GM21576 (cell line): ENCODE measurements around the gene FGFR2.

Experiments used
- ATAC-seq: cut with Tn5 transposase; IDR thresholded peaks from one replicate; pipeline ENCODE4 v1.9.1; 2021; ENCODE audit warnings: mild to moderate bottlenecking, moderate library complexity; ENCODE audit not compliant: unreplicated experiment

Gene FGFR2

DNA sequence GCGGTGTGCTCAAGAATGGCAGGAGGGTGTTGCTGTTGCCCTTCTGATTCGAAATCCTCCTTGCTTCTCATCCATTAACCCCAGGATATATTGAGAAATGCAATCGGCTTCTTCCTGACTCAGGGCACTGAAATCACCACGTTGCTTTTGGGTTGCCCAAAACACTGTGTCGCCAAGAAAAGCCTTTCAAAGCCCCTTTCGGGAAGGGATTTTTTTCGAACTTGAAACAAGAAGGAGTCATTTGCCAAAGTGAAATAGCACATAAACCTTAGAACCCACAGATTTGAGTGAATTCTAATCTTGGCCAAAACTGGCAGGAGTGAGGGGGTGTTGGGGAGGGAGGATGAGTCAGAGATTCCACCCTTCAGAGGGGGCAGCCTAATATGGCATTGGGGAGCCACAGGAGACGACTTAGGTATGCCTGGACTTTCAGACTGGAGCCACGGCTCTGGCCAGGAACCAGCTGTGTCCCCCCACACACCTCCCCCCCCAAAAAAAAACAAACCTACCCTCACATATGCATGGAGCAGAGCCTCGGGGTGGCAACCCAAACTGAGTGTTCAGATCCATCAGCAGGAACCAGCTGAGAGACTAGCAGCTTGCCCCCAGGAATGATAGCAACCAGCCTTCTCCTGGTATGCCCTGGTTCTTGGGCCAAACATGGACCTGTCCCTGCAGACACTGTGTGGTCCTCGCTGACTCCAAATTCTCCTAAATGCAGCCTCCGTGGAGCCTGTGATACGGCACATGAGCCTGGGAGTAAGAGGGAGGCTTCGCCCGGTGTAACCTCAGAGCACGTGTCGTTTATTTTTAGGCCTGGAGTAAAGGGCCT, 138.4 kb downstream of the FGFR2 start:
- ATAC-seq: no peak

DNA sequence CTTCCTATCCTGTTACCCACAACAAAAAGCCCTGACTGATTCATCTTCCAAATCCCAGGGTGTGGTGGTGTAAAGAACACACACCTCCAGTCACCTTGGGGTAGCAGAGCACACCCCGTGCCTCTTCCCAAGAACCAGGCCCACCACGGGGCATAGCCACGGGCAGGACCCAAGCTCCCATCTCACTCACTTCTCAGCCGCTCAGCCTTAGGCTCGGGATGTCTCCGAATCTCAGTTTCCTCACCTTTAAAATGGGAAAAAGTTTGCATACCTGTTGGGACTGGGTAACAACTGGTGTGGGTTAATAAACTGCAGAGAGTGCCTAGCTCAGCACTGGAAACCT, 139.0 kb downstream of the FGFR2 start:
- ATAC-seq: no peak

DNA sequence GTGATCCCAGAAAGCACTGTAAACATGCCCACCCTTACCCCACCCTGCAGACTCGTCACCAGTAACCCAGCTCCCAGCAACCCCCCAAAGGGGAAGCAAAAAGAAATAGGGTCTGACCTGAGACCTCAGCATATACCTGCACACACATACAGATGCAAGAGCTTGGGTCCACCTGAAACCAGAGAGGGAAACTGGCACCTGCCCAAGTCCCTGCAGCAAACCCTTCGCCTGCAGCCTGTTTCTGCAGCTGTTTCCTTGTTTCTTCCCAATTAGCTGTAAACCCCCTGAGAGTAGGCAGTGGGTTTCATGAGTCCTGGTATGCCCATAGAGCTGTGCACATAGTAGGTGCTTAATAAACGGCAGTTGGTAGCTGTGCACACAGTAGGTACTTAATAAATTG, 140.5 kb downstream of the FGFR2 start:
- no peak for ATAC-seq

DNA sequence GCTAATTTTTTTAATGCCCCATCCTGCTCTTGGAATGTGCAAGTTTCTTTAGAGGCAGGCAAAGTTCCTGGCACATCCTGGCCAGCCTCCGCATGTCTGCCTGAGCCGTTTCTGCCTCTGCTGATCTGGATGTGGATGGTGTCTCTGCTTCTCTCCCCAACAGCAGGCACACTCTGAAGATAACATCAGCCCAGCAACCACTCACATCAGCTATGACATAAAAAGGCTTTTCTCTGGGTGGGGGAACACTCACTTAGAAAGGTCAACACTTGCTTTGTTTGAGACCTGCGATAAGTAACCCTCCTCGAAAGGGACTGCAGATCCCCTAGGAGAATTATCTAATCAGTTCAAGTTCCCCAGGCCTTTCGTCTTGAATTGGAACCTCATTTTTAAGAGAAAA, 142.9 kb downstream of the FGFR2 start:
- ATAC-seq: no peak

DNA sequence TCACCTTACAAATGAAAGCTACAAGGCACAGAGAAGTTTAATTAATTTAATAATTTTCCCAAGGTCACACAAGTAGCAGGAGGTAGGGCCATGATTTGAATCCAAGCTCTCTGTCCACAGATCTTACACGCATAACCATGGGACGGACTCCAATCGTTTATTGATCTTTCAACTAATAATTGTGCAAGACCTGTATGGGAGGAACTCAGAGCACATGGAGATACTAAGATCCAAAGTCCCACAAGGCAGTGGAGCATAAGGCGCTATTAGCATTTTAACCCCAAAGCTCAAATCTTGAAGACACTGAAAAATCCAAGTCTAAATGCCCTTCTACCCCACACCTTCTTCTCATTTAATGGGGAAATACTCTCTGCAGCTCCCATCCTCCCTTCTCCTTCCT, 143.5 kb downstream of the FGFR2 start:
- ATAC-seq: no peak

DNA sequence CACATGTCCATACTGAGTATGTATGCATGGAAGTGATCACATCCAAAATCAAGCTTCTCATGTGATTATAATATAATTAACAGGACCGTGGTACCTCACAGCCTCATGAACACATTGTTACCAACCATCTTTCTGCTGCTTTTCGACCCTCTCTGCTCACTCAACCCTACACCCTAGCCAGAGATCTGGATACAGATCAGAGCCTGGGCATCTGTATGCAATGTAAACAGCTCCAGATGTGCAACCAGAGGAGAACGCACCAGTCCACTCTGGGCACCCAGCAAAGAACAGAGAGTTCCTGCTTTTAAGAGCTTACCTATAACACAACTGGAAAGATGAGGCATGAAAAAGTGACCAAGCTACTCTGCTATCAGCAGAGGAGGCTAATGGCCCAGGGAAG, 145.1 kb downstream of the FGFR2 start:
- no peak for ATAC-seq

DNA sequence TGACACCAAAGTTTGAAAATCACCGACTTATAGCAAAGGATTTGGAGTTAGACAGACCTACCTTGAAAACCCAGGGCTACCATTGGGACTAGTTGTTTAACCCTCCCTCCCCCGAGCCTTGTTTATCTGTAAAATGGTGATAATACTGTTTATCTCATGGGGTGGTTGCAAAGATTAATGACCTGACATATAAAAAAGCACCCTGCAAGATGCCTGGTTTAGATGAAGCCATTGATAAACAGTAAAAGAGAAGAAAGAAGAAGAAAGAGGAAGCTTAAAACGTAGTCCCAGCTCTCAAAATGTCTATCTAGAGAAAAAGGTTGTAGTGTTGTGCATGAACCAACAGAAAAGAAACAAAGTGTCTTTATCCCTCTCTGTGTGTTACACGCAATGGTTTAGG, 145.7 kb downstream of the FGFR2 start:
- no peak for ATAC-seq

DNA sequence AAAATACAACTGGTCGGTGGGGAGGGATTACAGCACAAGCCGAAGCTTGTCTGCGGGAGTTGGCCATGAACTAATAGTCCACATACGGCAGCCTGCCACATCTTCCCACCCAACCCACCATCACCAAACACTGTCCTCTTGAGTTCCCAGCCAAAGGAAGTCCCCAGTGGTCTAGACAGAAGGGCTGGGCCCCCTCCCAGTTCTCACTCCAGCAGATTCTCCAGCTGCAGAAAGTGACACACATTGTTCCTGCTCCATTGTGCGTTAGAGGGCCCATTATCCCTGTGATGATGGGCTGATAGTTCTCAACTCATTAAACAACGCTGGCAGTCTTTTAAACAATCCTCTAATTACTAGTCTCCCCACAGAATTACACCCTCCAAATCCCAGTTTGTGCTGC, 148.0 kb downstream of the FGFR2 start:
- no peak for ATAC-seq

DNA sequence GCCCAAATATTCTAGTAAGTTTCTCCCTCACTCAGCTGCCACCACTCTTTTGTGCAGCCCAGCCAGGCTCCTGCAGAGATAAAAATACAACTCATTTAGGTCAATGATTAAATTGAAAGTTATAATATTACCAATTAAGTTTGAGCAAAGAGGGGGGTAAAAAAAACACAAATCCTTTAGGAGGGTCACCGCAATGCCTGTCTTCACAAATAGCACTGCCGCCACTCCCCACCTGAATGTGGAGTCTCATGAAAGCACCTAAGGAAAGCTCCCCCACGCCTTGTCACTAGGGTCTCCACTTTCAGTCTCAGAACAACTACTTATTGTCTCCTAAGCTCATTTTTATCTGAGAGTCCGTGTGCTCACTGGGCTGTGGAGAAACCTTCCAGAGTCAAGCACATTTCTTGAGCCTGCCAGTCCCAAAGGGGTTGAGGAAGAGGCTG, 148.7 kb downstream of the FGFR2 start:
- ATAC-seq: peak; percentile 20

DNA sequence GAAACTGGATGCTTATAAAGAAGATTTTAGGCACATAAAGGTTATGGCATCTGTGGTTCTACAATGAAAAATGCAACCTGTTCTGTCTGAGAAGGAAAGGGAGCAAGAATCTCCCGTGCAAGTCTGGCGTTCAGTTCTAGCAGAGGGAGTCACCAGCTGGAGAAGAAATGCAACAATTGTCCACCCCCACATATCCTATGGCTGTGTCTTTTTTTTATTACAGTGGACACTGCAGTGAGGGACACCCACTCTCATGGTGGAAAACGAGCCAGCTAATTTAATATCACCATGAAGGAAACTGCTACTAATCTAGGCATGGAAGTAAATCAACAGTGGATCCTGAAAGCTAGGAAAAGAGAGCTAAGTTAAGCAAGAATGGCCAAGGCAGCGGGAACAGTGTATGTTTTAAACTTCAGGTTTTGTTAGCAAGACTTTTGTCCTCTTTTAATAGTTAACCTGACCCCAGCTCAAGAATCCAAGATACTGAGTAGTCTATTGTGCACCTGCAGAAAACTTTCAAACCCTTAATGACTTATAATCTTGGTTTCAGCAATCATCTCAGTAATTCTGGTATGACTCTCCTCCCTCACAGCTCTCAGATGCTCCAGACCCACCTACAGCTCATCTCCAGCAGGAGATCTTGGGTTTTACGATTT, 149.3 kb downstream of the FGFR2 start:
- ATAC-seq: peak; percentile 83

DNA sequence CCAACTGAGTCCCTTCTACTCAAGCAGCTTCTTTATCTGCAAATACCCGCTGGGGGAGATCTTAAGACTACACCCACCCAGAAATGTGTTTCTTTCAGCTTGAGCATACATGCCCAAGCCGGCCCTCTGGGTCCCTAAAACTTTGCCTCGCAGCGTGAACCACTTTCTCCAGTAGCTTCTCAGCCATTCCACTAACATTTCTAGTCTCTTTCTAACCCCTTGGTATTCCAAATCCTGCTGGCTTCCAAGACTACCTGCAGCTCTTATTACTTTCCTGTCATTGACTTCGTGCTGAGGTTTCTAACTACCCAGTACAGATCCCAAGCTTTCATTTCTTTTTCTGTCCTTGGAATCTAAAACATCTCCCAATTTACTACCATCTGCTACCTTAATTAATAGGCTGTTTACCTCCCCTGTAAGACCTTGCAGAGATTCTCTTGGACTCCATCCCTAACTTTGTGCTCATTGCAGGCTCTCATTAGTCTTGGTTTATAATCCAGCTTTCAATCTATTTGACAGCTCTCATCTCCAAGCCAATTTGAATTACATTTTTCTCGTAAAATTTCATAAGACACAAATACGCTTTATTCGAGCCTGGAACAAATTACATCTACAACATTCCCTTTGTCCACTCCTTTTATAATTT, 153.6 kb downstream of the FGFR2 start:
- ATAC-seq: no peak

DNA sequence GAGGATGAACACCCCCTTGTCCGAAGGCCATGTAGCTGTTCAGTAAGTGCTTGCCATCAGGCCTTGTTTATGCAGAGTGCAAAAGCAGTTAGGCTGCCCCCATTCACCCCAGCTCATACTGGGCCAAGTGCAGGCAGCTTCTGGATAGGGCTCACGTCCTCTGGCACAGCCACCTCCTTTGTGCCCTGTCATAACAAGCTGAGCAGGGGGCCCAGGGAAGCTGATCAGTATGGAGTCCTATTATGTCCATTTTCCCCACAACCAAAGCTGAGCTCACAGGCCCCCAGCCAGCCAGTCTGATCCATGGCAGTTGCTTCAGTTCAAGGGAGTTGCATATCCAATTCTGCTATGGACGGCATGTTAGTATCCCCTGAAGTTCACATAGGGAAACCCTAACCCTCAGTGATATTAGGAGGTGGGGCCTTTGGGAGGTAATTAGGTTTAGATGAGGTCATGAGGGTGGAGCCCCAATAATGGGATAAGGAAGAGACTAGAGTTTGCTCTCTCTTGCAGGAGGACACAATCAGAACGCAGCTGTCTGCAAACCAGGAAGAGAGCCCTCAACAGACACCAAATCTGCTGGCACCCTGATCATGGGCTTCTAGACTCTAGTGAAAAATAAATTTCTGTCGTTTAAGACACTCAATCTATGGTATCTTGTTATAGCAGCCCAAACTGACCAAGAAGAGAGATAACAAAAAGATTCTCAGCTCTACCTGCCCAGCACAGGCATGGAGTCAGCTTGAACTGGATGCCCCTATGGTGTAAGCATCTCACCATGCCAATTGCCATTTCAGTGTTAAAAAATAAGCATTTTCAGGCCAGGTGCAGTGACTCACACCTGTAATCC, 155.9 kb downstream of the FGFR2 start:
- no peak for ATAC-seq

DNA sequence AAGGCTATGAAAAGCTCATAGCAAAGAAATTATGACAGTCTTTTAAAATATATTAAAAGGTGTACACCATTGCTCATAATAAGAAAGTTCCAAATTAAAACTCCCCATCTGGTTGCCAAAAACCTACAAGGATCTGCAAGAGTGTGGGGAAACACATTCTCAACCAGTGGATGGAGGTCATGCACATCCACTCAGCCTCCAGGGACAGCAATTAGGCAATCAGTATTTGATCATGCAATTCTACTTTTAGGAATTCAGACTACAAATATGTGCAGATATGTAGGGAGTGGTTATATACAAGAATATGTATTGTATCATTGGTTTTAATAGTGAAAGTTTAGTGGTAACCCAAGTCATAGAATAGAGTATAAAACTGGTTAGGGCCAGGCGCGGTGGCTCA, 157.8 kb downstream of the FGFR2 start:
- ATAC-seq: no peak

DNA sequence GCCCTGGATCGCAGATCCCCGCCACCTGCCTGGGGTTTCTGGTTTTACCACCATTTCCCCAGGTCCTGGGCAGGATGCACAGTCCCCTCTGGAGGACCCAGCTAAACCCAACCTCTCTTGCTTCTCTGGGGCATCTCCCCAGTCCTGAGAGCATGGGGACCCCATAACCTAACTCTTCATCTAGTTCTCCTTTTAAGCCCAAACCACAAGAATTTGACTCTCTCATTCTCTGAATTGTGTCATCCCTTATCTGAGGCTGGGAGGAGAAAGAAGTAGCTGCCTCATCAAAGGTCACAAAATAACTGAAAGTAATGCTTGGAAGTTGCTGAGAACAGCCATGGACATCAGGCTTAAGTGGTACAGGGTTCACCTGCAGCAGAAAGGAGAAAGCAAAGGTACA, 159.9 kb downstream of the FGFR2 start:
- ATAC-seq: no peak

DNA sequence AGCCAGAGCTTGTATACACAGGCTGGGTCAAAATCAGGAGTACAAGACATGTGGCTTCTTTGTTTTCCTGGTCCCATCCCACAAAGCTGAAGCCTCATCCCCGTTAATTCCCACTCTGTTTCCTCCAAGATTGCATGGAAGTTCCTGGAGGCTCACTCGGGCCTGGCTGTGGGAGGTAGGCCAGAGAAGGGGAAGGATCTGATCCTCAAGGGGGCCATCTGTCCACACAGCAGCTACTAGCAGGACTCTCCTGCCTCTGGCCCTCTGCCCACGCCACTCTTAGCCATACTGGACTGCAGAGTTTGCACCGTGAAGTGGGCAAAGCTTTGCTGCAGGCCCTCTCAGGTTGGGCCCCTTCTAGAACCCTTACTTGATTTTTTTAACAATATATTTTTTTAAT, 160.6 kb downstream of the FGFR2 start:
- ATAC-seq: no peak

DNA sequence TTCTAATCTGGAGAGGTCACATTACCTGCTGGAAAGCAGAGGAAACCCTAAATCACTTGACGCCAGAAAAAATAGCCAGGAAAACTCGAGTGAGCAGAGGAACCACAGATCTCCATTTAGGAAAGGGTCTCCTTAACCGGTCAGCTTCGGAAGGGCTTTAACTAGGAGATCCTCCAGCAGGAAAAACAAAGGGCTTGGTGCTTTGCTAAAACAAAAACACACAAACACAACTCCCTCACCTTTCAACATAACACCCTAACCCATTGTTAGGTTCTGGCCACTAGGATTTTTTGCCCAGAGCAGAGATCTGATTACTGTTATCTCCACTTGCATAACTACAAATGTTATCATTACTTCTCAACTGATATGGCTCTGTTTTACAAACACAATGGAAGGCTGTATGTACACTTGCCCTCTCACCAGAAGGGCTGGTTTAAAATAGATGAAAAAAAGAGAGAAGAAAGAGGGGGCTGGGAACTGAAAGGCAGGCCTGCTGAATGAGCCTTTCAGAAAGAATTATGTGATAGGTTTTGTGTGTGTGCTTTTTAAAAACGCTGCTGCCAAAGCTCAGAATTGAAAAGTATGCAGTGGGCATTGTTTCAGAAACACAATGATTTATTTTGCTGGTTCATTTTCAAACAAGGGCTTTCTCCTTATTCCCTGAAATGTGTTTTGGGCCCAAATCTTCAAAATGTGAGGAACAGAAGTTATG, 161.5 kb downstream of the FGFR2 start:
- no peak for ATAC-seq

DNA sequence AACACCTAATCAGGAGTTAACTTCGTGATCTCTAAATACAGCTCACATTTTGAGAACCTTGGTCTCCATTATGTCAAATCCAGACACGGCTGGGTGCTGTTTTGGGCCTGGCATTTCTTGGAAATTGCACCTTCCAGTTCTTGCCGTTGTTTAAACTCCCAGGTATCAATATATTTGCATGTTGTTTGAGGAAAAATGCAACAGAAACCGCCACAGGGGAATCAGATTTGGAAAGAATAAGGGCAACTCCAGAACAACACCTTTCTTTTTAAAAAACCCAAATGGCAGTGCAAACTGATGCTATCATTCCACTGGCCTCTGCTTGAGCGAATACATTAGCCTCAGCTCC, 162.0 kb downstream of the FGFR2 start:
- ATAC-seq: no peak

DNA sequence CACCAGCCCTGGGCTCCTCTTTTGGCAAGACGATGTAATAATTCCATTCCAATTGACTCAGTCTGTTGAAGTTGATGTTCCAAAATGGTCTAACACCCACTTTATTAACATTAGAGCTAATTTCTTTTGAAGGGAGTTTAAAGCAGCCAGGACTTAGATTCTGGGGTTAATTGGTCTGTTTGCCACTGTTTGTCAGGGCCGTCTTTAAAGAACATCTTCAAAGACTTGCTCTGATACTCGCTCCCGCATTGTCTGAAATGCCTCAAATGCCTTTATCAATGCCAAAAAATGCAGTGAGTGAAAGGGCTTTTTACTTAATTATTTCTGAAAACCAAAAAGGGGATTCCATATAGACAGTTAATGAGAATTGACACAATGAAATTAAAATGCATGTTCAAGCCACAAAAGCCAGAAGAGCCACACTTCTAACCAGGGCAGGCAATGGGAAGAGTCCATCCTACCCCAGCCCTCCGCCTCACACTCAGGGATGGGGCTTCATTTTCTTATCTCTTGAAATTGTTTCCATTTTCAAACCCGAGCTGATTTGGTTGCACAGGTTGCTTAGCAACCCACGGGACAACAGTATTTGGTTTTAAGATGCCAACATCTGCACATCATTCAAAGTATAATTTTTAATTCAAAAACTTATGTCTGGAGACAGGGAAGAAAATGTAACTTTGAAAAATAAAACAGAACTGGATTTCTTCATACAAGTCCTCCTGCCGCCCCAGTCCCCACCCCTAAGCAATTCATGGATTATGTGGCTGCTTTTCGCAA, 163.0 kb downstream of the FGFR2 start:
- no peak for ATAC-seq

DNA sequence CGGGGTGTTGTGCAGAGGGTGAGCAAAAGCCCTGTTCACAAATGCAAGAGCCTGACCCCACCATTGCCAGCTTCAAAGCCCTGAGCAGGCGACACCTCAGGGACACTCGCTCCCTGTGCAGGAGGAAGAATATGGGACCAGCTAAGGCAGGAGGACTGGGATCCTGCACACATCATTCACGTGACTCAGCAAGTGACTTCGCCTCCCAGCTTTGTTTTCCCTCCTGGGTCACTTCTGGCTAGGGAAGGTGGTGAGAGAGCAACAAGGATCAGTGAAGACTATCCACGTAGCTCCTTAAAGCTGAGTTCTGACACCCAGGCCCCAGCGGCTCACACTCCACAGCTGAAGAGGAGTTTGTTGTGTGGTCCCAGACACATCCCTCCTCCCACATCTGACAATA, 164.3 kb downstream of the FGFR2 start:
- ATAC-seq: no peak

DNA sequence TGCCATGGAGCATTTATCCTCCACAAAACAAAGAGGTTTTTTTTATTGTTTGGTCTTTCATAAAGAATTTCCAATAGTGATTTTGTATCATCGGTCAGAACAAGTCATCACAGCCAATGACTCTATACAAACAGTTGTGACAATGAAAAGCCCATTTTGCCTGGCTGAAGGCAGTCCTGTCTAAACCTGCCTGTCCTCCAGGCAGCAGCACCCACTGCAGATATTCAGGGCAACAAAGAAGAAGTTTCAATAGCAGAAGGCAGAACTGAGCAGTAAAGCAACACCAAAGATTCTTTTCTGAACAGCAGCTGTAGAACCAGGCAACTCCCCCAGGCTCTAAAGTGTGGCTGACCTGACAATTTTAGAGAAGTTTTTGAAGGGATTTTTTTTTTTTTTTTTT, 169.4 kb downstream of the FGFR2 start:
- ATAC-seq: no peak
